ENCODE measurements around the gene REV1. TPM values are rescaled to one million over a fixed set of nuclear protein-coding genes. Genes with fewer than 3 reads are reported as not detected.

The REV1 gene
- total and polyA plus RNA-seq, 2 of the 8 experiments (the other 6 are each of a cell fraction or from before 2014, with no cell fraction given) = 16.6 to 34.3 TPM

GRCh38 chr2:99399063-99399462, 90.8 kb downstream of the REV1 start:
- no peak overlapping the region for H3K27ac ChIP-seq (ENCODE audit: low read depth, low read length)
- WGBS, 2 experiments (ENCODE audit: extremely low coverage in 1 of 2, insufficient coverage in 1 of 2, insufficient read length in 1 of 2, insufficient replicate concordance in 2 of 2, low coverage in 1 of 2, low lambda C conversion rate in 2 of 2, missing lambda C conversion rate in 1 of 2) = 94% methylated on average over 5 of the region's 5 CpGs; no CpG with 5 or more reads in 1 of the 2 experiments

More at GRCh38 chr2:99399063-99399462, 90.8 kb downstream of the REV1 start:
- Histone ChIP-seq H2AFZ (ENCODE audit: low read length) (no peak overlapping the region), H4K8ac (ENCODE audit: extremely low read depth, insufficient read depth, low read length) (no peak overlapping the region), H3K36me3 (ENCODE audit: control insufficient read depth in 2 of 4, insufficient read depth in 4 of 4, low read length in 3 of 4) (peaks cover 15 to 84% (median 65%) of the 10 kb centered on the region in 4 experiments), H3K4me2 (ENCODE audit: insufficient read depth in 1 of 2, low read depth in 2 of 2, low read length in 2 of 2) (no peak overlapping the region), H3K18ac (ENCODE audit: extremely low read depth, low read length) (no peak overlapping the region), H2BK5ac (ENCODE audit: low read depth, low read length) (no peak overlapping the region), H3K9me3 (ENCODE audit: insufficient read depth in 2 of 2, low read depth in 1 of 2, low read length in 1 of 2) (no peaks in the 10 kb centered on the region), H2AK5ac (ENCODE audit: low read depth, low read length) (no peak overlapping the region), H3K56ac (replicated peaks; ENCODE audit: insufficient read length, low read depth, low read length) (no peak overlapping the region), H2BK15ac (ENCODE audit: low read length) (no peak overlapping the region), H3K27me3 (replicated peaks in 1 of 4; ENCODE audit: control insufficient read depth in 3 of 4, extremely low read depth in 1 of 4, insufficient read depth in 3 of 4, low read length in 3 of 4) (no peaks in the 10 kb centered on the region), H3K4me3 (ENCODE audit: extremely low read depth in 1 of 4, insufficient read depth in 2 of 4, low read depth in 3 of 4, low read length in 4 of 4) (no peak overlapping the region), H3K4ac (replicated peaks; ENCODE audit: insufficient read length, low read depth, low read length) (no peak overlapping the region), H3K23ac (ENCODE audit: insufficient read length) (no peak overlapping the region), H3K79me2 (ENCODE audit: control insufficient read depth in 1 of 2, insufficient read depth in 2 of 2, low read length in 2 of 2) (no peaks in the 10 kb centered on the region), H3K23me2 (ENCODE audit: low read depth, low read length) (no peaks in the 10 kb centered on the region), H2BK12ac (ENCODE audit: low read depth, low read length) (no peak overlapping the region), H2BK20ac (ENCODE audit: low read length) (no peak overlapping the region), H3K4me1 (replicated peaks in 1 of 4; ENCODE audit: control insufficient read depth in 3 of 4, insufficient read depth in 4 of 4, low read length in 3 of 4) (peaks cover 0 to 4% (median 2%) of the 10 kb centered on the region in 4 experiments; a peak in 4 of 7 replicates), H3K9ac (replicated peaks in 1 of 4; ENCODE audit: extremely low read depth in 1 of 4, low read depth in 3 of 4, low read length in 3 of 4) (no peak overlapping the region), H4K20me1 (replicated peaks in 1 of 2; ENCODE audit: control insufficient read depth in 1 of 2, insufficient read depth in 2 of 2, low read length in 2 of 2) (peaks cover 2 to 3% of the 10 kb centered on the region in 2 experiments), H2BK120ac (replicated peaks; ENCODE audit: low read depth, low read length) (no peak overlapping the region), H4K91ac (replicated peaks; ENCODE audit: insufficient read length, low read length) (no peak overlapping the region), H3K14ac (ENCODE audit: insufficient read length) (no peak overlapping the region), H3K79me1 (ENCODE audit: low read depth, low read length) (no peaks in the 10 kb centered on the region), H4K5ac (ENCODE audit: insufficient read length, low read depth, low read length) (no peak overlapping the region)
- CTCF ChIA-PET (ENCODE audit: partially characterized antibody) = interaction anchor here (0.9 to 2.1 kb wide), 2 partner anchors 16 to 62 kb away, joined by 3 to 6 read pairs; partner anchors contain the start of genes EIF5B and TXNDC9
- no peak for DNase-seq (ENCODE audit: low read depth in 1 of 2, low spot score in 2 of 2)
- FAIRE-seq = no peak
- TF ChIP-seq POLR2AphosphoS5 (IDR thresholded peaks at IDR 0.05; ENCODE audit: low read depth, low read length) = 0 out of 2 replicates have a peak, but pooled peaks have one; percentile 13
- TF ChIP-seq CTCF (IDR thresholded peaks at IDR 0.05; ENCODE audit: control extremely low read depth in 1 of 3, insufficient read depth in 1 of 3, low read depth in 1 of 3, low read length in 3 of 3) = no peak
- TF ChIP-seq TCF12 (IDR thresholded peaks at IDR 0.05; ENCODE audit: low read depth, low read length) = no peak
- no peak for TF ChIP-seq PHF8 (conservative IDR thresholded peaks at IDR 0.05; ENCODE audit: low read depth, low read length)
- TF ChIP-seq JUND (IDR thresholded peaks at IDR 0.05; ENCODE audit: low read length) = no peak
- no peak for TF ChIP-seq TEAD4 (IDR thresholded peaks at IDR 0.05; ENCODE audit: low read depth, low read length)
- TF ChIP-seq BACH1 (IDR thresholded peaks at IDR 0.05; ENCODE audit: low read length) = no peak
- POLR2A ChIA-PET (ENCODE audit: partially characterized antibody) = interaction anchor here (0.7 to 1.1 kb wide), 3 partner anchors 10 to 28 kb away, joined by 3 to 4 read pairs (median 3); no protein-coding TSS in a partner anchor

Data from H1 (cell line).